ENCODE data around the gene PLEKHG4. TPM values are rescaled to one million over a fixed set of nuclear protein-coding genes. Genes with fewer than 3 reads are reported as not detected.
A peak's percentile ranks its signal among the peaks of the same experiment; 100 is the strongest.

The PLEKHG4 gene
- total and polyA plus RNA-seq, 2 donors (not counting 1 experiment from before 2014, with no cell fraction given), result 9.9 to 37.7 TPM

DNA sequence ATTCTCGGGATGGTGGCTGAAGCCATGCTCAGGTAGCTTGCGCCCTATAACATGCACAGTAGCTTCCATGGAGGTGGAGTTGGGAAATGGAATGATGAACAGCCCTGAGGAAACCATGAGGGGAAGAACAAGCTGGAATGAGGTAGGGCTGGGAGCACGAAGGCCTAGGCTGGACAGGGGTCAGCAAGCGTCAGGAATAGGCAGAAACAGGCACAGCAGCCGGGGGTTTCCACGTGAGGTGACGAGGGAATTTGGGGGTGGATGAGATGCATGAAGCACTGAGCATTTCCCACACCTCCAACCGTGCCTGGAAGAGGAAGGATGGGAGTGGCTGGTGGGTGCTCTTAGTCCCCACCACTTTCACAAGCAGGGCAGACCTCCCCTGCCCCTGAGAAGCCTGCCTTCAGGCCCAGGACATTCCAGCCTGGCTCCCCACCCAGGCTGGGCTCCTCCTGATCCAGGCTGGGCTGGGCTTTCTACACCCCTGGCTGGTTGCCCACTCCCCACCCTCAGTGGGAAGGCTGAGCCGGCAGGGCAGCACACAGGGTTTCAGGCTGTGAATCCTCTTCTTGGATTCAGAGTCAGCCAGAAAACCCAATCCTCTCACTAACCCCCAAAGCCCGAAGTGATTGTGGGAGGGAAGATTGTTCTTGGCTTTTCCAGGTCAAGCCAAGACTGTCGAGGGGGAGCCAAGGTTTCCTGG lies 21.9 kb downstream of the PLEKHG4 start:
- no peak overlapping the region for H3K9ac ChIP-seq (ENCODE audit: insufficient read depth, low read length)
- TF ChIP-seq, protein P1, sequence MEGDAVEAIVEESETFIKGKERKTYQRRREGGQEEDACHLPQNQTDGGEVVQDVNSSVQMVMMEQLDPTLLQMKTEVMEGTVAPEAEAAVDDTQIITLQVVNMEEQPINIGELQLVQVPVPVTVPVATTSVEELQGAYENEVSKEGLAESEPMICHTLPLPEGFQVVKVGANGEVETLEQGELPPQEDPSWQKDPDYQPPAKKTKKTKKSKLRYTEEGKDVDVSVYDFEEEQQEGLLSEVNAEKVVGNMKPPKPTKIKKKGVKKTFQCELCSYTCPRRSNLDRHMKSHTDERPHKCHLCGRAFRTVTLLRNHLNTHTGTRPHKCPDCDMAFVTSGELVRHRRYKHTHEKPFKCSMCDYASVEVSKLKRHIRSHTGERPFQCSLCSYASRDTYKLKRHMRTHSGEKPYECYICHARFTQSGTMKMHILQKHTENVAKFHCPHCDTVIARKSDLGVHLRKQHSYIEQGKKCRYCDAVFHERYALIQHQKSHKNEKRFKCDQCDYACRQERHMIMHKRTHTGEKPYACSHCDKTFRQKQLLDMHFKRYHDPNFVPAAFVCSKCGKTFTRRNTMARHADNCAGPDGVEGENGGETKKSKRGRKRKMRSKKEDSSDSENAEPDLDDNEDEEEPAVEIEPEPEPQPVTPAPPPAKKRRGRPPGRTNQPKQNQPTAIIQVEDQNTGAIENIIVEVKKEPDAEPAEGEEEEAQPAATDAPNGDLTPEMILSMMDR (conservative IDR thresholded peaks at IDR 0.05 in 1 of 2, IDR thresholded peaks at IDR 0.05 in 1 of 2; ENCODE audit: low read depth in 1 of 2, low read length in 2 of 2), result no peak
- TF ChIP-seq EZH2 (IDR thresholded peaks at IDR 0.05; ENCODE audit: low read length, missing control alignments), result no peak
- H3K27ac ChIP-seq (ENCODE audit: insufficient read depth, low read length), result no peak overlapping the region
- H3K36me3 ChIP-seq (ENCODE audit: control insufficient read depth, insufficient read depth, low read length), result no peaks in the 10 kb centered on the region
- peaks cover 7% of the 10 kb centered on the region for H3K4me1 ChIP-seq (ENCODE audit: control insufficient read depth, extremely low read depth, insufficient read depth, low read length)
- DNase-seq (ENCODE audit: low read depth in 2 of 2), result peak in 1 of 2 donors; percentile 36
- H3K4me3 ChIP-seq (replicated peaks in 1 of 4; ENCODE audit: control extremely low read depth in 1 of 4, insufficient read depth in 1 of 4, low read depth in 3 of 4, low read length in 4 of 4), result no peak overlapping the region
- H3K79me2 ChIP-seq (ENCODE audit: control insufficient read depth, insufficient read depth, low read length), result no peaks in the 10 kb centered on the region
- no peaks in the 10 kb centered on the region for H3K9me3 ChIP-seq (ENCODE audit: control insufficient read depth, insufficient read depth, low read depth, low read length)
- no peak overlapping the region for H2AFZ ChIP-seq (ENCODE audit: low read length)
- no peaks in the 10 kb centered on the region for H3K27me3 ChIP-seq (ENCODE audit: control insufficient read depth, insufficient read depth, low read length)
- no peak overlapping the region for H3K4me2 ChIP-seq (ENCODE audit: extremely low read depth, insufficient read depth, low read length)
- no peaks in the 10 kb centered on the region for H4K20me1 ChIP-seq (ENCODE audit: control insufficient read depth, extremely low read depth, insufficient read depth, low read length)

DNA sequence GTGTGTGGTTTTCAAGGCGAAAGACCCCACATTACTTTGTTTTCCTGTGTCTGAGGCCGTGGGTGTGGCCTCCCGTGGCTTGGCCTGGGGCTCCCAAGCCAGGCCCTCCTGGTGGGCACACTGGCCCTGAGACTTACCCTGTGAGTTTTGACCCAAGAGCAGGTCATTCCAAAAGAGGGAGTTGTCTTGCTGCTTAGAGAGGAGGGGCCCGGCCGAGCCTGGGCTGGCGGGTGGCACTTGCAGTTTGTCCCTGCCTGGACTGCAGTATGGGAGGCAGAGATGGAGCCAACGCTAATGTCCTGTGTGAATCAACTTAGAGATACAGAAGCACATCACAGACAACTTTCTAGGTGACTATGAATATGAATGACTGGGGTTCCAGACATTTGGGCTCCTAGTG lies 22.7 kb downstream of the PLEKHG4 start:
- Histone ChIP-seq H3K4me2 (ENCODE audit: extremely low read depth, insufficient read depth, low read length) (no peak overlapping the region), H3K4me3 (replicated peaks in 1 of 4; ENCODE audit: control extremely low read depth in 1 of 4, insufficient read depth in 1 of 4, low read depth in 3 of 4, low read length in 4 of 4) (no peak overlapping the region), H3K9ac (ENCODE audit: insufficient read depth, low read length) (no peak overlapping the region), H3K27ac (ENCODE audit: insufficient read depth, low read length) (no peak overlapping the region), H3K79me2 (ENCODE audit: control insufficient read depth, insufficient read depth, low read length) (no peaks in the 10 kb centered on the region), H3K36me3 (ENCODE audit: control insufficient read depth, insufficient read depth, low read length) (no peaks in the 10 kb centered on the region), H3K4me1 (ENCODE audit: control insufficient read depth, extremely low read depth, insufficient read depth, low read length) (peaks cover under 1% of the 10 kb centered on the region), H4K20me1 (ENCODE audit: control insufficient read depth, extremely low read depth, insufficient read depth, low read length) (no peaks in the 10 kb centered on the region), H2AFZ (ENCODE audit: low read length) (no peak overlapping the region), H3K9me3 (ENCODE audit: control insufficient read depth, insufficient read depth, low read depth, low read length) (no peaks in the 10 kb centered on the region), H3K27me3 (ENCODE audit: control insufficient read depth, insufficient read depth, low read length) (no peaks in the 10 kb centered on the region)
- TF ChIP-seq, protein P1 (conservative IDR thresholded peaks at IDR 0.05 in 1 of 2, IDR thresholded peaks at IDR 0.05 in 1 of 2; ENCODE audit: low read depth in 1 of 2, low read length in 2 of 2), result no peak
- no peak for TF ChIP-seq EZH2 (IDR thresholded peaks at IDR 0.05; ENCODE audit: low read length, missing control alignments)
- DNase-seq (ENCODE audit: low read depth in 2 of 2), result no peak

DNA sequence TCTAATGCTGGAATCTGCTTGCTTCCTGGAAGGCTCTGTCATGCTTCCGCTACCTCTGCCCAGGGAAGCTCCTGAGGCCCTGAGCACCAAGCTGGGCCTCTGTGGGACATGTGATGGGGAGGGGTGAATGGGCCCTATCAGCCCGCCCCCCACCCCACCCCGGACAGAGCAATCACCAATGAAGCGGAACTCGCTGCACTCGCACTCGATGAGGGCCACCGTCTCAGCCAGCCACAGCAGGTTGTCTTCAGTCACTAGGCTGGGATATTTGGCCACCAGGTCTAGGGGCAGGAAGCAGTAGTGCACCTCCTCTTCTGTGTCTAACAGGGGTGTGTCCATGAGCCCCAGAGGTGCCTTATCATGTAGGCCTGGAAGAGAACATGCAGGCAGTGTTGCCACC lies 23.6 kb downstream of the PLEKHG4 start:
- Histone ChIP-seq H3K4me3 (replicated peaks in 1 of 4; ENCODE audit: control extremely low read depth in 1 of 4, insufficient read depth in 1 of 4, low read depth in 3 of 4, low read length in 4 of 4) (no peak overlapping the region), H3K27me3 (ENCODE audit: control insufficient read depth, insufficient read depth, low read length) (no peaks in the 10 kb centered on the region), H2AFZ (ENCODE audit: low read length) (no peak overlapping the region), H3K4me2 (ENCODE audit: extremely low read depth, insufficient read depth, low read length) (no peak overlapping the region), H3K9ac (ENCODE audit: insufficient read depth, low read length) (no peak overlapping the region), H3K4me1 (ENCODE audit: control insufficient read depth, extremely low read depth, insufficient read depth, low read length) (no peaks in the 10 kb centered on the region), H4K20me1 (ENCODE audit: control insufficient read depth, extremely low read depth, insufficient read depth, low read length) (no peaks in the 10 kb centered on the region), H3K9me3 (ENCODE audit: control insufficient read depth, insufficient read depth, low read depth, low read length) (no peaks in the 10 kb centered on the region), H3K27ac (ENCODE audit: insufficient read depth, low read length) (no peak overlapping the region), H3K79me2 (ENCODE audit: control insufficient read depth, insufficient read depth, low read length) (no peaks in the 10 kb centered on the region), H3K36me3 (ENCODE audit: control insufficient read depth, insufficient read depth, low read length) (no peaks in the 10 kb centered on the region)
- no peak for DNase-seq (ENCODE audit: low read depth in 2 of 2)
- TF ChIP-seq, protein P1 (conservative IDR thresholded peaks at IDR 0.05 in 1 of 2, IDR thresholded peaks at IDR 0.05 in 1 of 2; ENCODE audit: low read depth in 1 of 2, low read length in 2 of 2), result no peak
- TF ChIP-seq EZH2 (IDR thresholded peaks at IDR 0.05; ENCODE audit: low read length, missing control alignments), result no peak
